ENCODE measurements around the gene KANSL1. TPM values are rescaled to one million over a fixed set of nuclear protein-coding genes. Genes with fewer than 3 reads are reported as not detected.
"Not testable (repeated sequence)": the region's sequence is repeated elsewhere in the genome, so short reads cannot be mapped to it uniquely, and the experiment has no call there.

KANSL1 gene
- 100 to 1,000 TPM; 137 to 144 TPM for total RNA-seq
- 51.0 TPM for polyA plus RNA-seq (2013, experiment 1 of 2)
- 47.0 TPM for polyA plus RNA-seq (2013, experiment 2 of 2)
- long read RNA-seq, experiment 1, partial matches to known transcripts: 5 of 15 reads
- long read RNA-seq, experiment 1, other reads (novel, unspliced or antisense): 10 of 15 reads
- long read RNA-seq, experiment 2, full-length matches to known transcripts: 10 of 41 reads
- long read RNA-seq, experiment 2, partial matches to known transcripts: 11 of 41 reads
- long read RNA-seq, experiment 2, other reads (novel, unspliced or antisense): 20 of 41 reads
- long read RNA-seq, experiment 3, partial matches to known transcripts: 9 of 22 reads
- long read RNA-seq, experiment 3, other reads (novel, unspliced or antisense): 8 of 22 reads
- long read RNA-seq, experiment 4, transcript KANSL1-228 (2 exons, 2,655 nt): major isoform, 6 of 20 reads
- long read RNA-seq, experiment 4, partial matches to known transcripts: 4 of 20 reads
- long read RNA-seq, experiment 4, other reads (novel, unspliced or antisense): 9 of 20 reads

DNA sequence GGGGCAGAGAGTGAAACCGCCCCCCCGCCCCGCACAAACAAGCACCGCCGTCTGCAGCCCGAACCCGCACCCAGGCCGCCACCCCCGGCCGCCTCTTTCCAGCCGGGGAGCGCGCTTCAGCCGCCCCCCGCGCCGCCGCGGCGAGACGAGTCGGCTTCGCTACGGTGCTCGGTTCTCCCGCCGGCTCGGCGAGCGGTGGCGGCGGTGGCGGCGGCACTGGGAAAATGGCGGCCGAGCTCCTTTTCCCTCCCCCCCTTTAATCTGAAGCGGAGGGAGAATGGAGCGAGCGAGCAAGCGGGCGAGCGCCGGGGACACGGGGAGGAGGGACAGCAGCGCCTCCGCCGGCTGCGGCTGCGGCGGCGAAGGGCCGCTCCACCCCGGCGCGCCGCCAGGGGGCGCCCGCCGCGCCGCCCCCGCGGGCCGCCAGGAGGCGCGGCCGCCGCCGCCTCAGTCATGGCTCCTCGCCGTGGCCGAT is at the start of gene KANSL1:
Gene KANSL1, minus strand, starts transcription at position 279 of the 475 bp plus-strand sequence. CDS start 21,286 bp downstream, outside the sequence.
- H3K9ac ChIP-seq (ENCODE audit: extremely low read depth, low read length, poor library complexity, severe bottlenecking): peak within 1 kb of the TSS; percentile 95
- 0% methylated on average over 72 of the region's 72 CpGs; no CpG with 5 or more reads in 1 of the 2 experiments for WGBS, 2 experiments (ENCODE audit: insufficient coverage in 1 of 2, insufficient read length in 1 of 2)
- DNase-seq: peak; percentile 98
- peak within 1 kb of the TSS; percentile 89 for H3K4me3 Mint-ChIP-seq
- H3K4me3 ChIP-seq (ENCODE audit: low read length): peak within 1 kb of the TSS; percentile 88
- no peaks in the 10 kb centered on the region for H3K27me3 ChIP-seq (ENCODE audit: control insufficient read depth, insufficient read depth, low read length, poor library complexity, severe bottlenecking)
- H3K4me1 Mint-ChIP-seq: peaks cover 29% of the 10 kb centered on the region
- peak within 1 kb of the TSS; percentile 93 for H3K27ac Mint-ChIP-seq
- peaks cover 8% of the 10 kb centered on the region for H3K36me3 ChIP-seq (ENCODE audit: control insufficient read depth, insufficient read depth, low read length)
- H3K27me3 Mint-ChIP-seq (ENCODE audit: insufficient read depth): no peaks in the 10 kb centered on the region
- H3K9me3 Mint-ChIP-seq: peaks cover 14% of the 10 kb centered on the region
- TF ChIP-seq, protein P1, sequence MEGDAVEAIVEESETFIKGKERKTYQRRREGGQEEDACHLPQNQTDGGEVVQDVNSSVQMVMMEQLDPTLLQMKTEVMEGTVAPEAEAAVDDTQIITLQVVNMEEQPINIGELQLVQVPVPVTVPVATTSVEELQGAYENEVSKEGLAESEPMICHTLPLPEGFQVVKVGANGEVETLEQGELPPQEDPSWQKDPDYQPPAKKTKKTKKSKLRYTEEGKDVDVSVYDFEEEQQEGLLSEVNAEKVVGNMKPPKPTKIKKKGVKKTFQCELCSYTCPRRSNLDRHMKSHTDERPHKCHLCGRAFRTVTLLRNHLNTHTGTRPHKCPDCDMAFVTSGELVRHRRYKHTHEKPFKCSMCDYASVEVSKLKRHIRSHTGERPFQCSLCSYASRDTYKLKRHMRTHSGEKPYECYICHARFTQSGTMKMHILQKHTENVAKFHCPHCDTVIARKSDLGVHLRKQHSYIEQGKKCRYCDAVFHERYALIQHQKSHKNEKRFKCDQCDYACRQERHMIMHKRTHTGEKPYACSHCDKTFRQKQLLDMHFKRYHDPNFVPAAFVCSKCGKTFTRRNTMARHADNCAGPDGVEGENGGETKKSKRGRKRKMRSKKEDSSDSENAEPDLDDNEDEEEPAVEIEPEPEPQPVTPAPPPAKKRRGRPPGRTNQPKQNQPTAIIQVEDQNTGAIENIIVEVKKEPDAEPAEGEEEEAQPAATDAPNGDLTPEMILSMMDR (conservative IDR thresholded peaks at IDR 0.05): peak; percentile 71
- H3K36me3 Mint-ChIP-seq (ENCODE audit: low read depth): peaks cover 18% of the 10 kb centered on the region
- H3K9me3 ChIP-seq (ENCODE audit: control insufficient read depth, low read length): peaks cover 14% of the 10 kb centered on the region
- no peaks in the 10 kb centered on the region for H3K4me1 ChIP-seq (ENCODE audit: control insufficient read depth, insufficient read depth, low read length)
- peak within 1 kb of the TSS; percentile 96 for H3K27ac ChIP-seq (ENCODE audit: low read depth, low read length)

DNA sequence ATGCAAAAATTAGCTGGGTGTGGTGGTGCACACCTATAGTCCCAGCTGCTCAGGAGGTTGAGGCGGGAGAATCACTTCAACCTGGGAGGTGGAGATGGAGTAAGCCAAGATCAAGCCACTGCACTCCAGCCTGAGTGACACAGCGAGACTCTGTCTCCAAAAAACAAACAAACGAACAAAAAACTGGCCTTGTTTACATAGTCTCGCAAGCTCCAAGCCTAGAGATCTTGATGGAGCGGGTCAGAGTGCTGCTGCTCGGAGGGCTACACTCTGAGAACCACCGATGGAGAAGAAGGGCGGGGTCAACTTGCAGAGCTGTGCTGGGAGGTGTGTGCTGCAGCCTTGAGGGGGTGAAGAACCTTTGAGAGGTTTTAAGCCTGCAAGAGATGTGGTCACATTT is 38.1 kb upstream of the KANSL1 start:
- H3K9ac ChIP-seq (ENCODE audit: extremely low read depth, low read length, poor library complexity, severe bottlenecking); H3K27ac ChIP-seq (ENCODE audit: low read depth, low read length); H3K36me3 ChIP-seq (ENCODE audit: control insufficient read depth, insufficient read depth, low read length); H3K4me3 ChIP-seq (ENCODE audit: low read length); DNase-seq; H3K9me3 ChIP-seq (ENCODE audit: control insufficient read depth, low read length); H3K27me3 ChIP-seq (ENCODE audit: control insufficient read depth, insufficient read depth, low read length, poor library complexity, severe bottlenecking); H3K4me1 ChIP-seq (ENCODE audit: control insufficient read depth, insufficient read depth, low read length); H3K27ac Mint-ChIP-seq; H3K4me3 Mint-ChIP-seq; H3K27me3 Mint-ChIP-seq (ENCODE audit: insufficient read depth); H3K4me1 Mint-ChIP-seq; H3K9me3 Mint-ChIP-seq; H3K36me3 Mint-ChIP-seq (ENCODE audit: low read depth): not testable (repeated sequence)
- WGBS, 2 experiments (ENCODE audit: insufficient coverage in 1 of 2, insufficient read length in 1 of 2): 87 to 94% methylated on average over 4 to 7 of the region's 8 CpGs

- WGBS, 2 experiments (ENCODE audit: insufficient coverage in 1 of 2, insufficient read length in 1 of 2): 0% methylated on average over 1 to 12 of the region's 22 CpGs
- not testable (repeated sequence) for H3K4me1 Mint-ChIP-seq; H3K27me3 Mint-ChIP-seq (ENCODE audit: insufficient read depth); H3K36me3 ChIP-seq (ENCODE audit: control insufficient read depth, insufficient read depth, low read length); H3K36me3 Mint-ChIP-seq (ENCODE audit: low read depth); H3K27ac ChIP-seq (ENCODE audit: low read depth, low read length); H3K4me3 ChIP-seq (ENCODE audit: low read length); H3K9me3 ChIP-seq (ENCODE audit: control insufficient read depth, low read length); H3K9me3 Mint-ChIP-seq; H3K4me1 ChIP-seq (ENCODE audit: control insufficient read depth, insufficient read depth, low read length); H3K9ac ChIP-seq (ENCODE audit: extremely low read depth, low read length, poor library complexity, severe bottlenecking); H3K27me3 ChIP-seq (ENCODE audit: control insufficient read depth, insufficient read depth, low read length, poor library complexity, severe bottlenecking)
- H3K4me3 Mint-ChIP-seq: peak overlapping the region; percentile 67
- peak overlapping the region; percentile 52 for H3K27ac Mint-ChIP-seq
- peak; percentile 100 for DNase-seq
Measured at GRCh38 chr17:46225274-46225794, 32.1 kb upstream of the KANSL1 start.

DNA sequence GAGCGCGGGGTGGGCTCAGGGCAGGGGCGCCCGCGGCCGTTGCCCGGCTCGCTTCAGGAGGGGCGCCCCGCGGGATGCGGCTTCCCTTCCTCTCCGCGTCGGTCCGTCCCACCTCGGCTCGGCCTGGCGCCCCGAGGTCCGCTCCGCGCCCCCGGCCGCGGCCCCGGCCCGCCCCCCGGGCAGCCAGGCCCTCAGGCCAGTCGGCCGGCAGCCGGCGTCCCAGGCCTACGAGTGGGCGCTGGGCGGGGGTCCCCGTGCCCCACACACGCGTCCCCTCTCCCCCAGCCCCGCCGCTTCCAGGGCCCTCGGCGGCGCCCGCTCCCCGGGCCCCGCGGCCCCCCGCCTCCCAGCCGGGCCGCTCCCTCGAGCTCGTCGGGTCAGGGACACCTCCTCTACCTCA is 31.6 kb upstream of the KANSL1 start:
- not testable (repeated sequence) for H3K9me3 ChIP-seq (ENCODE audit: control insufficient read depth, low read length); H3K9me3 Mint-ChIP-seq; H3K27ac ChIP-seq (ENCODE audit: low read depth, low read length); H3K4me1 Mint-ChIP-seq; H3K4me1 ChIP-seq (ENCODE audit: control insufficient read depth, insufficient read depth, low read length); H3K36me3 ChIP-seq (ENCODE audit: control insufficient read depth, insufficient read depth, low read length); H3K27me3 ChIP-seq (ENCODE audit: control insufficient read depth, insufficient read depth, low read length, poor library complexity, severe bottlenecking); H3K4me3 ChIP-seq (ENCODE audit: low read length); H3K27me3 Mint-ChIP-seq (ENCODE audit: insufficient read depth); H3K27ac Mint-ChIP-seq; H3K9ac ChIP-seq (ENCODE audit: extremely low read depth, low read length, poor library complexity, severe bottlenecking)
- peak overlapping the region; percentile 67 for H3K4me3 Mint-ChIP-seq
- WGBS, 2 experiments (ENCODE audit: insufficient coverage in 1 of 2, insufficient read length in 1 of 2): 0% methylated on average over 38 of the region's 54 CpGs; no CpG with 5 or more reads in 1 of the 2 experiments
- H3K36me3 Mint-ChIP-seq (ENCODE audit: low read depth): peaks cover 11% of the 10 kb centered on the region
- DNase-seq: peak; percentile 82

DNA sequence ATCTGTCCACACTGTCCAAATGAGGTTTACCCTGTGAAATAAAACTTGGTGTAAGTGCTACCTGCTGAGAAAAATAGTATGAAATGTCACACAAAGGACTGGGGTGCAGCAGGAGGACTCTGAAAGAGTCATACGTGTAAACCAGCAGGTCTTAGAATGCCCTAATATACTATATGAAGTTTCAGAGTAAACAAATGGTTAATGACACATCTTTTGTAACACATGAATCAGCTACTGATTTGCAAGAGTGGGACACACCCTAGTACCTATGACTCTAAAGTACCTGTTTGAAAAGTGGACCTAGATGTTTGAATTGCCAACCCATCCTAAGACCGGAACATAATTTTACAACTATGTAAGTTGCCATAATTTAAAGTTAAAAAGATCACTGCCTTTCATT is 29.8 kb upstream of the KANSL1 start:
- not testable (repeated sequence) for DNase-seq; H3K4me1 Mint-ChIP-seq; H3K4me3 Mint-ChIP-seq; H3K9me3 ChIP-seq (ENCODE audit: control insufficient read depth, low read length); H3K36me3 ChIP-seq (ENCODE audit: control insufficient read depth, insufficient read depth, low read length); H3K27ac ChIP-seq (ENCODE audit: low read depth, low read length); H3K9ac ChIP-seq (ENCODE audit: extremely low read depth, low read length, poor library complexity, severe bottlenecking); H3K4me3 ChIP-seq (ENCODE audit: low read length); H3K4me1 ChIP-seq (ENCODE audit: control insufficient read depth, insufficient read depth, low read length); H3K27me3 ChIP-seq (ENCODE audit: control insufficient read depth, insufficient read depth, low read length, poor library complexity, severe bottlenecking); H3K9me3 Mint-ChIP-seq; H3K27ac Mint-ChIP-seq; H3K27me3 Mint-ChIP-seq (ENCODE audit: insufficient read depth)
- WGBS, 2 experiments (ENCODE audit: insufficient coverage in 1 of 2, insufficient read length in 1 of 2): no CpG with 5 or more reads among the region's 2 CpGs
- H3K36me3 Mint-ChIP-seq (ENCODE audit: low read depth): peaks cover 19% of the 10 kb centered on the region
